Measurements from ENCODE around the gene ENAH.
"Not testable (repeated sequence)": the region's sequence is repeated elsewhere in the genome, so short reads cannot be mapped to it uniquely, and the experiment has no call there.

The ENAH gene

DNA sequence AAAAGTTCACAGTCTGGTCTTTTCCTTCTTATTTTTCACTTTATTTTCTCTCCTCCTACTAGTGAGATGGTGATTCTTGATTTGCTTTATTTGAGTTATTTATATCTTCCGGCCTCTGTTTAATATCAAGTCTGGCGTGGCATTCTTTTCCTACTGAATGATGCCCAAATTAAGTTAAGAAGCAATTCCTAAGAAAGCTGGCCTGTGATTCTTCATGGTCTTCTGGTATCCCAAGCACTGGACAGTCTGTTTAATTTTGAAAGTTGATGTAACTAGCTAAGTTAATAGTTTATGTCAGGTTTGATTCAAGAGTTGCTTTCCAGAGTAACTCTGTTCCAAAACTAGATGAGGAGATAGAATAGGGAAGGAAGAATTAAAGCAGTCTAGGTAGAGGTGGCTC is 9.2 kb upstream of the ENAH start:
- no peak for DNase-seq
- no peak for TF ChIP-seq POLR2A (IDR thresholded peaks at IDR 0.05; ENCODE audit: low read length)
- TF ChIP-seq GATA1 (IDR thresholded peaks at IDR 0.05; ENCODE audit: low read depth, low read length), result no peak

DNA sequence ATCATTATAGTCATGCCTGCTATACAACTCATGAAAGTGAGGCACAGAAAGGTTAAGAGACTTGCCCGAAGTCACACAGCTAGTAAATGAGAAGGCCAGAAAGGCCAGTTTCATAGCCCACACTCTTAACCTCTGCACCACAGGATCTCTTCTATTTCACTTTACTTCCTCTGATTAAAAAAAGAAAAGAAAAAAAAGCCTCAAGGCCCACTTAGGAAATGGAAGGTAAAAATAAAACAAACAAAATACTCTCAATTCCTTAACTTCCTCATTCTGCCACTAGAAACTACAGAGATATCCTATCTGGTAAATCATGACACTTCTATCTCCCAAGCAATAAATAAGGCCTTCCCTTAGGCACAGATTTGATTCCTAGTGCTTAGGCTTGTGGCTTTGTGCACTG is 7.6 kb upstream of the ENAH start:
- no peak for TF ChIP-seq POLR2A (IDR thresholded peaks at IDR 0.05; ENCODE audit: low read length)
- no peak for TF ChIP-seq GATA1 (IDR thresholded peaks at IDR 0.05; ENCODE audit: low read depth, low read length)
- DNase-seq, result no peak

DNA sequence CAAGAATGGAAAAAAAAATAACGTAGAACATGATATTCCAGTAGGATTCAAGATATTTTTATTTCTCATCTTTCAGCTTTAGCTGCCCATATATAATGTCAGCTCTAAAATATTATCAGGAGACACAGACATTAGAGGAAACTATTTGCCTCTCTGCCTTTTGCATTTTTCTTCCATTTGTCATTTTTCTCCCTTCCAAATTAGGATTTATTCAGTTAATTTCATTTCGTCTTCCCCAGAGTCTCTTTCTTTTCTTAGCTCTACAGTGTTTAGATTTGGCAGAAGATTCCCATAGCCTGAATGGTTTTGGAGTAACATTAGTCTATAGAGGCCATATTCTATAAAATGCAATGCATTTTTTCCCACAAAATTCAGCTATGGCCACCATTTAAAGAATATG is 5.1 kb upstream of the ENAH start:
- DNase-seq, result no peak
- TF ChIP-seq POLR2A (IDR thresholded peaks at IDR 0.05; ENCODE audit: low read length), result no peak
- no peak for TF ChIP-seq GATA1 (IDR thresholded peaks at IDR 0.05; ENCODE audit: low read depth, low read length)

DNA sequence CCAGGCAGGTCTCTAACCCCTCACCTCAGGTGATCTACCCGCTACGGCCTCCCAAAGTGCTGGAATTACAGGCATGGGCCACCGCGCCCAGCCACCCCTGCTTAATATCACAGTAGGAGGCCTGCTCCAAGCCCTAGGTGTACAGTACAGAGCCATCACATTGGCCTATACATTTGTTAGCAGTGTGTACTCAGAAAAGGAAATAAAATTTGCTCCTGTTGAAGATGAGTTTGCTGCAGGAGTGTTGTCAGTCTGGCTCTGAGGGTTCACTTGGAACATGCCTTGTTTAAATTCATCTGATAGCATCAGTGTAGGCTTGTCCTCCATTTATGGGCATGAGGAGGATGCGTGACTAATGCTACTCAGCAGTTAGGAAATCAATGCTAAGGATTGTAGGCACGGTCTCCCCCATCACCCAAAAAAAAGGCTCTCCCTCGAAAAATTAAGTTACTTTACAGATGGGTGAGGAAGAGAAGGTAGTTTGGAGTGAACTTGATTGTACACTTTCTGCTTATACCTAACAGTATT is 4.6 kb upstream of the ENAH start:
- TF ChIP-seq GATA1 (IDR thresholded peaks at IDR 0.05; ENCODE audit: low read depth, low read length) (no peak), POLR2A (IDR thresholded peaks at IDR 0.05; ENCODE audit: low read length) (no peak)
- no peak for DNase-seq

DNA sequence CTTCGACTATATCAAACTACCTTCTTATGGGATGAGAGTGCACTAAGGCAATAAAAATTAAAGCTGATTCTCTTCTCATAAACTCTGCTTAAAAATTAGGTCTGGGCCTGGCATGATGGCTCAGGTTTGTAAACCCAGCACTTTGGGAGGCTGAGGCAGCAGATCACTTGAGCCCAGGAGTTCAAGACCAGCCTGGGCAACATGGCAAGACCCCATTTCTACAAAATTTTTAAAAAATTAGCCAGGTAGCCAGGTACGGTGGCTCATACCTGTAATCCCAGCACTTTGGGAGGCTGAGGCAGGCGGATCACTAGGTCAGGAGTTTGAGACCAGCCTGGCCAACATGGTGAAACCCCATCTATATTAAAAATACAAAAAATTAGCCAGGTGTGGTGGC is 3.3 kb upstream of the ENAH start:
- DNase-seq, result not testable (repeated sequence)

DNA sequence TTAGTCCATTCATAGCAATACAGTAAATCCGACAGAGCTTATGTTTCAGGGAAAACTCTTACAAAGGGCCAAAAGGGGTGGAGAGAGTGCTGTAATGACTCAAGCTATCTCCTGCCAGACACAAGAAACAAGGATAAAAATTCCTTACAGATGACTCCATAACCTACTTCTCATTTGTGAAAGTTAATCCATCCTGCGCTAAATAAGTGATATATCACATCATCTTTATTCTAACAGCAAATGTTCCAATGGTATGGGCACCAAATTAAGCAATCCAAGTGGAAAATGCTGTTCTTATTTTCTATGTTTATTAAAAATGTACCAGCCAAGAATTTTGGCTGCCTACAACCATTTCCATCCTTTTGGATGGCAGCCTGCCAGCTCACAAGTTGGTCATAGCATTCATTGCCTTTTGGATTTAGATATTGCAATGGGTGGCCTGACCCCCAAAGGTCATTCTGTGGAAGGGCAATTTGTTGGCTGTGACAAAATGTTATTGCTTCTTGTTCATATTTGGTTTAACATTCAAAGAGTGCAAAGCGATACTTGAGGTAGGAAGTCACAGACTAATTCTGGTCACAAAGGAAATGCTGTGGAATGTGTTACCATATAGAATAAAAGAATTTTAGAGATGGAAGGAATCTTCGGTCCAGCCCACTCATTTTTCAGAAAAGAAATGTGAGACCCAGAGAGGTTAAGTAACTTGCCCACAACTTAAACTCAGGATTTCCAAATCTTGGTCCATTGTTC is 2.8 kb upstream of the ENAH start:
- peak; percentile 23 to 30 for DNase-seq
- TF ChIP-seq POLR2A (IDR thresholded peaks at IDR 0.05; ENCODE audit: low read length) (no peak), GATA1 (IDR thresholded peaks at IDR 0.05; ENCODE audit: low read depth, low read length) (no peak)

DNA sequence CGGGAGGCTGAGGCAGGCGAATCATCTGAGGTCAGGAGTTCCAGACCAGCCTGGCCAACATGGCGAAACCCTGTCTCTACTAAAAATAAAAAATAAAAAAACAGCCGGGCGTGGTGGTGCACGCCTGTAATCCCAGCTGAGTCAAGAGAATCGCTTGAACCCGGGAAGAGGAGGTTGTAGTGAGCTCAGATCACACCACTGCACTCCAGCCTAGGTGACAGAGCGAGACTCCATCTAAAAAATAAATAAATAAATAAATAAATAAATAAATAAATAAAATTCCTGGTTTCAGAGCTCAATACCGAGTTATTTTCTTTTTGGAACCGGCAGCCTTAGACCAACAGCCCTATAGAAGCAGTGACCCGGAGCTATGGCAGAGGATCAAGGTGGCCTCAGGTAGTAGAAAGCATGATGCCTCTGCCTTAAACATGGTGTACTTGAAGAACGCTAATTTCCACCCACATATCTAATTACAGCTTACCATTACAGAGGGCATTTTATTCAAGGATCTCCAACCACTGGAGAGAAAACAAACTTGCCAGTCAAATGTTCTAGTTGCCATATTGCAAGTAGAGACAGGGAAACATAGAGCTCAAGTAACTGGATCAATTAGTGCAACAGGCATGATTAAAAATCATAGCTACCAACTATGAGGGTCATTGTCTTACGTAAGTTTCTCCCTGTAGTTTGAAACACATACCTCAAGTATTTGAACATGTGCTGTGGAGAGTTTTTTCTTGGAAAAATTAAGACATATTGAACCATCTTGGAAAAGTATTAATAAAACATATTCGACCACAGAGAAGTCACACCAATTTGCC is 2.0 kb upstream of the ENAH start:
- TF ChIP-seq GATA1 (IDR thresholded peaks at IDR 0.05; ENCODE audit: low read depth, low read length) (no peak), POLR2A (IDR thresholded peaks at IDR 0.05; ENCODE audit: low read length) (no peak)
- no peak for DNase-seq

DNA sequence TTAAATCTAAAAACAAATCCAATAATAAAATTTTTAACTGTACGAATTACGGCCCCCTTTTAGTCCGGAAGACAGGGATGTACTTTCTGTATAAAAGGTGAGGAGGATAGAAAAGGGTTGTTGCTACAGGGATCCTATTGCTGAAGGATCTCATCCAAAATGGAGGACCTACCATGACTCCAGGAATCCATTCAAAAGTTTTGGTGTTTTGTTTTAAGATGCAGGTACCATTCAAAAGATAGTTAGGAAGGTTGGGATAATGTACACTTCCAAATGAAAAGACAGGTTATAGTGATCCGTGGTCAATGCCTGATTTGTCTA is 1.3 kb upstream of the ENAH start:
- DNase-seq, result no peak
- TF ChIP-seq GATA1 (IDR thresholded peaks at IDR 0.05; ENCODE audit: low read depth, low read length) (no peak), POLR2A (IDR thresholded peaks at IDR 0.05; ENCODE audit: low read length) (no peak)

DNA sequence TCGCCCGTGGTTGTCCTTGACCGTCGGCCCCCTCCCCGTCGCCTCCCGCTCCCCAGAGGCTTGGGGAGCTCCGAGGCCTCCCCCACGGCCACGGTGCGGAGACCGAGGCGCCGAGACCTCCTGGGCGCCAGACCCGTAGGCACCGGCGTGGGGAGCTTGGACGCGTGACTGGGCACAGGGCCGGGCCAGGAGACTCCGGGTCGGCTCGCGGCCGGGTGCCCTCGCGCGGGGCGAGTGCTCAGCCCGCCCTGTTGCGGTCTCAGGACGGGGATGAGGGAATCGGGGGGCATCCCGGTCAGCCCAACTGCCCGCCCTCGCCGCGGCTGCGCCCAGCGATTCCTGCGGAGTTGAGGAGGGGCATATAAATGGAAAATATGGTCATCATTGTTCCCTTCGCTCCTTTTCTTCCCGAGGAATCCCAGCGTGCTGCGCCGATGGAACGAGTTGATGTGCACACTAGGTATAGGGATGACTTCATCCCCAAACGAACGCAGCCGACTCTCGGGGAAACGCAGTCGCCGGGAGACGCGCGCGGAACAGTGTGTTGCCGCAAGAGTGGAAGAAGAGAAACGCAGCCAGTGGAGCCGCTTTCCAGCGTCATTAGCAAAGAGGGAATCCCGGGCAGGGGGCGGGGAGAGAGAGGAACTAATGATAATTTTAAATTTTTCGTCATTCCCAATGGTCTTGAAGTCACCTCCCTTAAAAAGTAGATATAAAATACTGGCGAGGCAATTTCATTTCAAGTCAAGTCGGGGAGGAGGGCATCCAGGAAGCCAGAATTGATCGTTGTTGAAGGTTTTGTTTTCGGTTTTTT is 747 bp upstream of the ENAH start:
- TF ChIP-seq POLR2A (IDR thresholded peaks at IDR 0.05; ENCODE audit: low read length), result no peak
- no peak for TF ChIP-seq GATA1 (IDR thresholded peaks at IDR 0.05; ENCODE audit: low read depth, low read length)
- DNase-seq, result peak in 1 of 2 experiments; percentile 15

DNA sequence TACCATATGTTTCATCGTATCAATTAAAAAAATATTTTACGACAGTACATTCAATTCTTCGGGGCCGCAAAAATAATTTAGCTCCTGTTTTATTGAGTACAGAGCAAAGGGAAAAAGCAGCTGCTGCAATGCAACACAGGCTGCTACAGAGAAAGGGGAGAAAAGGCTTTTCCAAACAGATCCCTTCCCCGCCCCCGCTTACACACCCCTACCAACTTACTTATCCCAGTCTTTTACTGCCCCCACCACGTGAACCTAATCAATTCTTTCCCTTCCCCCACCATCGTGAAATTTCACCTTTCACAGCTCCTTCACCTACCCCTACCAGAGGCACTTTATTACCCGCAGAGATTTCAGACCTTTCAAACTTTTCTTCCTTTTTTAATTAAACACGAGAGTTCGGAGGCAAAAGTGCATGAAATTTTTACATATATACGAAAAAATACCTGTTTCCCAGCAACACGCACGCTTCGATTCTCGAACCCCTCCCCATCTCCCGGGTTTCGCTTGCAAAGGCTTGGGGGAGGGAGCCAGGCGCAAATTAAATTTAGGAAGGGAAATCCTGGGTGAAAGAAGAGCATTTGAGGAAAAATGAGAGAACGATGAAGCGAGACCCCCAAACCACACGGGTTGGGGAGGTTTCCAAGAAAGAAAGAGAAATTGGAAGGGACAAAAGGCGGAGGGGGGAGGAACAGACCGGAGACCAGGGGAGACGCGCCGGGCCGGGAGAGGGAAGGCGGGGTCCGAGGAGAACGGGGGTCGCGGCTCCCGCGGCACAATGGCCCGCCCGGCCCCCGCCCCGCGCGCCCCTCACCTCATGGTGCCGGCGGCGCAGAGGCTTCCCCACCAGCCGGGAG is 823 bp downstream of the ENAH start:
- DNase-seq, result no peak
- TF ChIP-seq GATA1 (IDR thresholded peaks at IDR 0.05; ENCODE audit: low read depth, low read length) (no peak), POLR2A (IDR thresholded peaks at IDR 0.05; ENCODE audit: low read length) (no peak)

DNA sequence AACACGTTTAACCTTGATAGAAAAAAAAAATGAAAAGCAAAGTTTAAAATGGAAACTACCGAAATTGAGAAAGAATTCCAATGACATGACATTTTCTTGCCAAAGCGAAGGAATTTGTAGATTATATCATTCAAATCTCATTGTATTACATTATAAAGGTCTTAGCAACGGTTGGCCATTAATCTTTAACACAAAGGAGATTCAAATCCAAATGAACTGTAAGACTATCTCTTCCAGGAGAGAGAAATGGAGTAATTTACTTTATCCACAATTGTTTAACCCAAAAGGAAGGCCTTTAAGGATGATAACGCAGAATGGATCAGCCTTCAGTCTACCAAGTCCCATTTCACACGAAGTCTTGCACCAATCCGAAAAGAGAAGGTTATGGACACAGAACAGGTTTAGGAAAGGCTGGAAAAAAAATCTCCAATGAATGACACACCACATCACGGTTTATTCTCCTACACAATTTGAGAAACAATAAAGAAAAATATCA is 1.5 kb downstream of the ENAH start:
- no peak for DNase-seq

DNA sequence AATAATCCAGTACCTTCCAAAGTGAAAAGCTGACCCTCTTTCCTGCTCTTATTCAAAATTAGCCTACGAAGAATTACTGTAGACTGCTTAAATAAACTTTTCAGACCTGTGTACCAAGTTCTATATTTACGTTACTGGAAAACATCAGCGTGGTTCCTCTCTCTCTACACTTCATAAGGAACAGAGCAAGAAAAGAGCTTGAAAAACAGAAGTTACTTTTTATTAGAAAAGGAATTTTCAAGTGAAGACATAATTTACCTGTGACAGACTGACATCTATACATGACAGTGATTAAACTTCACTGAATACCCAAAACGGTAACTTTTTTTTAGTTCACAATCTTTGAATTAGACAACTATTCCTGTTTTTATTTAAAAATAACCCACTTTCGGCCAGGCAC is 2.7 kb downstream of the ENAH start:
- DNase-seq, result no peak
- no peak for TF ChIP-seq POLR2A (IDR thresholded peaks at IDR 0.05; ENCODE audit: low read length)
- TF ChIP-seq GATA1 (IDR thresholded peaks at IDR 0.05; ENCODE audit: low read depth, low read length), result no peak

More for the DNA sequence above, 1.5 kb downstream of the ENAH start:
- no peak for TF ChIP-seq GATA1 (IDR thresholded peaks at IDR 0.05; ENCODE audit: low read depth, low read length)
- no peak for TF ChIP-seq POLR2A (IDR thresholded peaks at IDR 0.05; ENCODE audit: low read length)

Measured in erythroblast (primary cell).